ENCODE data around the gene WEE2. TPM values are rescaled to one million over a fixed set of nuclear protein-coding genes. Genes with fewer than 3 reads are reported as not detected.

The WEE2 gene
- total RNA-seq, 1 experiment from 2014 or later = not detected

DNA sequence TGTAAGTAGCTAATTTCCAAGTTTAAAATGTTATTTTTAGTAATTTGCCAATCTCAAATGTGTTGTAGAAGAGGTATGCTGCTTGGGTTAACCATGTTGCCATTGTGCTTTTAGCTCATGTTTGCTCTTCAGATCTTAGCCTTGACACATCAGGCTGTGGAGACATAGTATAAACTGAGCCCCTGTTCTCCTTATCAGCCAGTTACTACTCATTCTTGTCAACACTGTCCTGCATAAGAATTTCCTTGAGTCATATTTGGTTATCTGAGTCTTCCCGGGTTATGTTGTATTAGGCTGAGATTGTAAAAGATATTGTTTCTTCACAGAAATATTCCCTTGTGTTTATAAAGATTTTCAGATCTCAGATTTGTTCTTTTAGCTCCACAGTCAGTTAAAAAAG is 34.1 kb downstream of the WEE2 start:
- H4K20me1 ChIP-seq (ENCODE audit: insufficient read depth) = peaks cover 6% of the 10 kb centered on the region; the same call in 1 of the 2 replicates
- no peak overlapping the region for H3K4me3 ChIP-seq (replicated peaks in 1 of 2; ENCODE audit: low read depth in 1 of 2, low read length in 2 of 2)
- no peak overlapping the region for H2AFZ ChIP-seq (ENCODE audit: low read depth, low read length, poor library complexity, severe bottlenecking)
- peaks cover 4 to 8% of the 10 kb centered on the region in 2 experiments; a peak in 3 of 4 replicates for H3K4me1 ChIP-seq (ENCODE audit: control insufficient read depth in 1 of 2, insufficient read depth in 2 of 2, low read length in 2 of 2)
- no peak for DNase-seq (ENCODE audit: low read depth, low spot score)
- peaks cover 58 to 62% of the 10 kb centered on the region in 2 experiments for H3K36me3 ChIP-seq (ENCODE audit: control insufficient read depth in 1 of 2, insufficient read depth in 2 of 2, low read length in 2 of 2)
- no peak for ATAC-seq
- peaks cover 87% of the 10 kb centered on the region for H3K79me2 ChIP-seq (ENCODE audit: insufficient read depth, low read length)
- ChIA-PET POLR2A (no interaction called here), RAD21 (ENCODE audit: low non-redundant PET in 1 of 2, low total read pairs in 2 of 2, uncharacterized antibody in 2 of 2, unreplicated experiment in 2 of 2) (no interaction called here), CTCF (no interaction called here)
- H3K9me3 ChIP-seq (ENCODE audit: control insufficient read depth in 1 of 2, insufficient read depth in 1 of 2, low read depth in 1 of 2, low read length in 2 of 2) = no peaks in the 10 kb centered on the region
- no peak overlapping the region for H3K27ac ChIP-seq (ENCODE audit: low read depth, low read length)
- intact Hi-C loops (cut with micrococcal nuclease) = no loop called here
- no peak overlapping the region for H3K9ac ChIP-seq (ENCODE audit: low read length)
- H3K27me3 ChIP-seq (ENCODE audit: insufficient read depth, low read length) = no peaks in the 10 kb centered on the region
- H3K9me2 ChIP-seq (ENCODE audit: insufficient read depth) = no peaks in the 10 kb centered on the region
- no peak overlapping the region for H3K4me2 ChIP-seq (ENCODE audit: low read length)
- no peak for TF ChIP-seq POLR2AphosphoS5 (IDR thresholded peaks at IDR 0.05; ENCODE audit: low read depth, low read length)
- TF ChIP-seq EGR1 (IDR thresholded peaks at IDR 0.05; ENCODE audit: low read depth) = no peak
- TF ChIP-seq CBX3 (IDR thresholded peaks at IDR 0.05; ENCODE audit: low read depth) = no peak
- TF ChIP-seq ZNF274 (IDR thresholded peaks at IDR 0.05; ENCODE audit: low read depth, low read length) = no peak
- TF ChIP-seq SP1 (IDR thresholded peaks at IDR 0.05; ENCODE audit: low read depth) = no peak
- no peak for TF ChIP-seq EZH2 (IDR thresholded peaks at IDR 0.05)
- no peak for TF ChIP-seq SRF (IDR thresholded peaks at IDR 0.05; ENCODE audit: low read depth)
- TF ChIP-seq ZFX (IDR thresholded peaks at IDR 0.05) = no peak
- no peak for TF ChIP-seq SIN3A (IDR thresholded peaks at IDR 0.05; ENCODE audit: low read depth)
- TF ChIP-seq, protein P1, sequence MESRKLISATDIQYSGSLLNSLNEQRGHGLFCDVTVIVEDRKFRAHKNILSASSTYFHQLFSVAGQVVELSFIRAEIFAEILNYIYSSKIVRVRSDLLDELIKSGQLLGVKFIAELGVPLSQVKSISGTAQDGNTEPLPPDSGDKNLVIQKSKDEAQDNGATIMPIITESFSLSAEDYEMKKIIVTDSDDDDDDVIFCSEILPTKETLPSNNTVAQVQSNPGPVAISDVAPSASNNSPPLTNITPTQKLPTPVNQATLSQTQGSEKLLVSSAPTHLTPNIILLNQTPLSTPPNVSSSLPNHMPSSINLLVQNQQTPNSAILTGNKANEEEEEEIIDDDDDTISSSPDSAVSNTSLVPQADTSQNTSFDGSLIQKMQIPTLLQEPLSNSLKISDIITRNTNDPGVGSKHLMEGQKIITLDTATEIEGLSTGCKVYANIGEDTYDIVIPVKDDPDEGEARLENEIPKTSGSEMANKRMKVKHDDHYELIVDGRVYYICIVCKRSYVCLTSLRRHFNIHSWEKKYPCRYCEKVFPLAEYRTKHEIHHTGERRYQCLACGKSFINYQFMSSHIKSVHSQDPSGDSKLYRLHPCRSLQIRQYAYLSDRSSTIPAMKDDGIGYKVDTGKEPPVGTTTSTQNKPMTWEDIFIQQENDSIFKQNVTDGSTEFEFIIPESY (IDR thresholded peaks at IDR 0.05; ENCODE audit: extremely low read depth, insufficient replicate concordance, low read length) = no peak
- TF ChIP-seq, protein P2, sequence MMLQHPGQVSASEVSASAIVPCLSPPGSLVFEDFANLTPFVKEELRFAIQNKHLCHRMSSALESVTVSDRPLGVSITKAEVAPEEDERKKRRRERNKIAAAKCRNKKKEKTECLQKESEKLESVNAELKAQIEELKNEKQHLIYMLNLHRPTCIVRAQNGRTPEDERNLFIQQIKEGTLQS (IDR thresholded peaks at IDR 0.05) = no peak
- no peak for TF ChIP-seq CEBPB (IDR thresholded peaks at IDR 0.05; ENCODE audit: low read depth)
- TF ChIP-seq ELF1 (IDR thresholded peaks at IDR 0.05; ENCODE audit: borderline replicate concordance, low read depth) = no peak
- no peak for TF ChIP-seq JUND (IDR thresholded peaks at IDR 0.05)
- no peak for TF ChIP-seq RAD21 (IDR thresholded peaks at IDR 0.05; ENCODE audit: low read depth)
- no peak for TF ChIP-seq YY1 (IDR thresholded peaks at IDR 0.05; ENCODE audit: extremely low read depth, insufficient replicate concordance, low read depth, low read length)
- TF ChIP-seq, protein P3, sequence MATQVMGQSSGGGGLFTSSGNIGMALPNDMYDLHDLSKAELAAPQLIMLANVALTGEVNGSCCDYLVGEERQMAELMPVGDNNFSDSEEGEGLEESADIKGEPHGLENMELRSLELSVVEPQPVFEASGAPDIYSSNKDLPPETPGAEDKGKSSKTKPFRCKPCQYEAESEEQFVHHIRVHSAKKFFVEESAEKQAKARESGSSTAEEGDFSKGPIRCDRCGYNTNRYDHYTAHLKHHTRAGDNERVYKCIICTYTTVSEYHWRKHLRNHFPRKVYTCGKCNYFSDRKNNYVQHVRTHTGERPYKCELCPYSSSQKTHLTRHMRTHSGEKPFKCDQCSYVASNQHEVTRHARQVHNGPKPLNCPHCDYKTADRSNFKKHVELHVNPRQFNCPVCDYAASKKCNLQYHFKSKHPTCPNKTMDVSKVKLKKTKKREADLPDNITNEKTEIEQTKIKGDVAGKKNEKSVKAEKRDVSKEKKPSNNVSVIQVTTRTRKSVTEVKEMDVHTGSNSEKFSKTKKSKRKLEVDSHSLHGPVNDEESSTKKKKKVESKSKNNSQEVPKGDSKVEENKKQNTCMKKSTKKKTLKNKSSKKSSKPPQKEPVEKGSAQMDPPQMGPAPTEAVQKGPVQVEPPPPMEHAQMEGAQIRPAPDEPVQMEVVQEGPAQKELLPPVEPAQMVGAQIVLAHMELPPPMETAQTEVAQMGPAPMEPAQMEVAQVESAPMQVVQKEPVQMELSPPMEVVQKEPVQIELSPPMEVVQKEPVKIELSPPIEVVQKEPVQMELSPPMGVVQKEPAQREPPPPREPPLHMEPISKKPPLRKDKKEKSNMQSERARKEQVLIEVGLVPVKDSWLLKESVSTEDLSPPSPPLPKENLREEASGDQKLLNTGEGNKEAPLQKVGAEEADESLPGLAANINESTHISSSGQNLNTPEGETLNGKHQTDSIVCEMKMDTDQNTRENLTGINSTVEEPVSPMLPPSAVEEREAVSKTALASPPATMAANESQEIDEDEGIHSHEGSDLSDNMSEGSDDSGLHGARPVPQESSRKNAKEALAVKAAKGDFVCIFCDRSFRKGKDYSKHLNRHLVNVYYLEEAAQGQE (IDR thresholded peaks at IDR 0.05; ENCODE audit: low read depth) = no peak
- TF ChIP-seq, protein P4, sequence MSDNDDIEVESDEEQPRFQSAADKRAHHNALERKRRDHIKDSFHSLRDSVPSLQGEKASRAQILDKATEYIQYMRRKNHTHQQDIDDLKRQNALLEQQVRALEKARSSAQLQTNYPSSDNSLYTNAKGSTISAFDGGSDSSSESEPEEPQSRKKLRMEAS (IDR thresholded peaks at IDR 0.05) = no peak
- TF ChIP-seq FOSL1 (IDR thresholded peaks at IDR 0.05; ENCODE audit: low read depth) = no peak
- no TSS peak for BruUV-seq (replicated peaks)
